Activated T-cell treated with anti-CD3 and anti-CD28 coated beads, Interleukin-2, amount 50 U/mL, for 72 hours (primary cell): ENCODE measurements around the gene SLC47A2. TPM values are rescaled to one million over a fixed set of nuclear protein-coding genes. Genes with fewer than 3 reads are reported as not detected.
"Not testable (repeated sequence)": the region's sequence is repeated elsewhere in the genome, so short reads cannot be mapped to it uniquely, and the experiment has no call there.

Experiments used
- ATAC-seq, 2 donors: fragments of 150-1000 bp; cut with Tn5 transposase; replicated peaks in 1 of 2; 2 replicates each; pipeline ENCODE4 v1.10.0; 2021; ENCODE audit warnings: moderate library complexity in 2 of 2, mild to moderate bottlenecking in 1 of 2
- DNase-seq, 2 donors: peaks; one replicate each; pipeline ENCODE4 v3.0.0; 2021 to 2022; ENCODE audit warnings: mixed read lengths in 1 of 2
- H3K27ac Mint-ChIP-seq: one replicate; pipeline ENCODE4 v1.8.0; 2022; ENCODE audit warnings: mild to moderate bottlenecking, moderate library complexity, mixed read lengths
- H3K27me3 Mint-ChIP-seq: one replicate; pipeline ENCODE4 v1.8.0; 2022; ENCODE audit warnings: low read depth, mixed read lengths
- H3K36me3 Mint-ChIP-seq, 2 donors: one replicate each; pipeline ENCODE4 v1.8.0; 2022; ENCODE audit warnings: mixed read lengths in 2 of 2, mild to moderate bottlenecking in 1 of 2; ENCODE audit not compliant: insufficient read depth in 2 of 2
- H3K4me1 Mint-ChIP-seq: one replicate; pipeline ENCODE4 v1.8.0; 2022; ENCODE audit warnings: low read depth, mixed read lengths
- H3K4me3 Mint-ChIP-seq, 2 donors: one replicate each; pipeline ENCODE4 v1.8.0; 2022; ENCODE audit warnings: mild to moderate bottlenecking in 2 of 2, mixed read lengths in 2 of 2, moderate library complexity in 2 of 2
- H3K9me3 Mint-ChIP-seq, 2 donors: one replicate each; pipeline ENCODE4 v1.8.0; 2022; ENCODE audit warnings: mixed read lengths in 2 of 2
- total RNA-seq, 2 donors: library from RNA; stranded (reverse); gene quantifications; one replicate each; pipeline ENCODE4 v1.2.3, GENCODE V29; 2022

SLC47A2 gene
- total RNA-seq, 2 donors from 2014 or later = not detected

GRCh38 chr17:19673623-19674022 is 42.8 kb downstream of the SLC47A2 start:
- Mint-ChIP-seq H3K27me3 (no peaks in the 10 kb centered on the region), H3K4me1 (no peaks in the 10 kb centered on the region)
- DNase-seq = no peak

GRCh38 chr17:19672009-19672750 is 44.2 kb downstream of the SLC47A2 start:
- no peak for DNase-seq
- no peaks in the 10 kb centered on the region for H3K4me1 Mint-ChIP-seq
- no peak overlapping the region for H3K27ac Mint-ChIP-seq
- no peaks in the 10 kb centered on the region for H3K27me3 Mint-ChIP-seq
- peaks cover 0 to 5% of the 10 kb centered on the region in 2 donors for H3K36me3 Mint-ChIP-seq
- no peak overlapping the region for H3K4me3 Mint-ChIP-seq
- H3K9me3 Mint-ChIP-seq = no peaks in the 10 kb centered on the region
- ATAC-seq = no peak

More at GRCh38 chr17:19673623-19674022, 42.8 kb downstream of the SLC47A2 start:
- no peak overlapping the region for H3K4me3 Mint-ChIP-seq
- H3K36me3 Mint-ChIP-seq = peaks cover 0 to 5% of the 10 kb centered on the region in 2 donors
- no peak overlapping the region for H3K27ac Mint-ChIP-seq
- no peak for ATAC-seq
- no peaks in the 10 kb centered on the region for H3K9me3 Mint-ChIP-seq

- Mint-ChIP-seq H3K27me3 (no peaks in the 10 kb centered on the region), H3K27ac (no peak overlapping the region), H3K4me3 (no peak overlapping the region), H3K9me3 (no peaks in the 10 kb centered on the region), H3K4me1 (no peaks in the 10 kb centered on the region), H3K36me3 (peaks cover 0 to 5% of the 10 kb centered on the region in 2 donors)
- DNase-seq (no peak), ATAC-seq (no peak)
Measured at GRCh38 chr17:19671433-19671832, 45.0 kb downstream of the SLC47A2 start.

- no peak overlapping the region for H3K27ac Mint-ChIP-seq
- H3K27me3 Mint-ChIP-seq = no peaks in the 10 kb centered on the region
- H3K4me3 Mint-ChIP-seq = no peak overlapping the region
- DNase-seq (no peak), ATAC-seq (no peak)
- H3K36me3 Mint-ChIP-seq = peaks cover 0 to 2% of the 10 kb centered on the region in 2 donors
- no peaks in the 10 kb centered on the region for H3K9me3 Mint-ChIP-seq
- H3K4me1 Mint-ChIP-seq = no peaks in the 10 kb centered on the region
Measured at GRCh38 chr17:19670908-19671307, 45.5 kb downstream of the SLC47A2 start.

- H3K9me3 Mint-ChIP-seq, DNase-seq, H3K4me3 Mint-ChIP-seq, ATAC-seq, H3K36me3 Mint-ChIP-seq, H3K4me1 Mint-ChIP-seq, H3K27me3 Mint-ChIP-seq, H3K27ac Mint-ChIP-seq: not testable (repeated sequence)
Measured at GRCh38 chr17:19669680-19670079, 46.7 kb downstream of the SLC47A2 start.

GRCh38 chr17:19664821-19665181 is 51.6 kb downstream of the SLC47A2 start:
- Mint-ChIP-seq H3K36me3 (no peaks in the 10 kb centered on the region), H3K27ac (no peak overlapping the region), H3K27me3 (no peaks in the 10 kb centered on the region), H3K4me1 (no peaks in the 10 kb centered on the region), H3K9me3 (no peaks in the 10 kb centered on the region), H3K4me3 (no peak overlapping the region)
- DNase-seq (no peak), ATAC-seq (no peak)

- no peaks in the 10 kb centered on the region for H3K36me3 Mint-ChIP-seq
- ATAC-seq (no peak), DNase-seq (no peak)
- H3K27me3 Mint-ChIP-seq = no peaks in the 10 kb centered on the region
- H3K9me3 Mint-ChIP-seq = no peaks in the 10 kb centered on the region
- H3K4me3 Mint-ChIP-seq = no peak overlapping the region
- no peak overlapping the region for H3K27ac Mint-ChIP-seq
- no peaks in the 10 kb centered on the region for H3K4me1 Mint-ChIP-seq
Measured at GRCh38 chr17:19664136-19664820, 52.1 kb downstream of the SLC47A2 start.

- no peaks in the 10 kb centered on the region for H3K27me3 Mint-ChIP-seq
- H3K27ac Mint-ChIP-seq = no peak overlapping the region
- H3K4me3 Mint-ChIP-seq = no peak overlapping the region
- H3K36me3 Mint-ChIP-seq = no peaks in the 10 kb centered on the region
- no peaks in the 10 kb centered on the region for H3K9me3 Mint-ChIP-seq
- DNase-seq = no peak
- H3K4me1 Mint-ChIP-seq = no peaks in the 10 kb centered on the region
- no peak for ATAC-seq
Measured at GRCh38 chr17:19663097-19663496, 53.3 kb downstream of the SLC47A2 start.

GRCh38 chr17:19661121-19661520 is 55.3 kb downstream of the SLC47A2 start:
- no peaks in the 10 kb centered on the region for H3K9me3 Mint-ChIP-seq
- H3K27ac Mint-ChIP-seq = no peak overlapping the region
- H3K4me3 Mint-ChIP-seq = no peak overlapping the region
- no peaks in the 10 kb centered on the region for H3K27me3 Mint-ChIP-seq
- ATAC-seq (no peak), DNase-seq (no peak)
- peaks cover 9% of the 10 kb centered on the region for H3K4me1 Mint-ChIP-seq
- H3K36me3 Mint-ChIP-seq = no peaks in the 10 kb centered on the region

- ATAC-seq = no peak
- Mint-ChIP-seq H3K27me3 (no peaks in the 10 kb centered on the region), H3K4me1 (peaks cover 12% of the 10 kb centered on the region), H3K36me3 (no peaks in the 10 kb centered on the region), H3K4me3 (no peak overlapping the region), H3K27ac (no peak overlapping the region), H3K9me3 (no peaks in the 10 kb centered on the region)
- no peak for DNase-seq
Measured at GRCh38 chr17:19660219-19660870, 56.0 kb downstream of the SLC47A2 start.

- ATAC-seq (no peak), DNase-seq (no peak)
- H3K36me3 Mint-ChIP-seq = no peaks in the 10 kb centered on the region
- H3K27me3 Mint-ChIP-seq = no peaks in the 10 kb centered on the region
- H3K9me3 Mint-ChIP-seq = no peaks in the 10 kb centered on the region
- H3K4me1 Mint-ChIP-seq = peaks cover 12% of the 10 kb centered on the region
- H3K27ac Mint-ChIP-seq = no peak overlapping the region
- H3K4me3 Mint-ChIP-seq = no peak overlapping the region
Measured at GRCh38 chr17:19659366-19660177, 56.8 kb downstream of the SLC47A2 start.

- peaks cover 3 to 5% of the 10 kb centered on the region in 2 donors for H3K36me3 Mint-ChIP-seq
- H3K4me3 Mint-ChIP-seq = no peak overlapping the region
- ATAC-seq (no peak), DNase-seq (no peak)
- peaks cover 12% of the 10 kb centered on the region for H3K4me1 Mint-ChIP-seq
- H3K9me3 Mint-ChIP-seq = no peaks in the 10 kb centered on the region
- no peaks in the 10 kb centered on the region for H3K27me3 Mint-ChIP-seq
- H3K27ac Mint-ChIP-seq = no peak overlapping the region
Measured at GRCh38 chr17:19656851-19657581, 59.4 kb downstream of the SLC47A2 start.
